Coronary artery (tissue), 2 donors: ENCODE data around the gene TTI1.
A peak's percentile ranks its signal among the peaks of the same experiment; 100 is the strongest.

Source experiments
- DNase-seq: peaks from one replicate; pipeline ENCODE4 v3.0.0-alpha.2; 2017; ENCODE audit warnings: low spot score
- H3K27ac ChIP-seq, 2 donors: fragments of 200-600 bp; sonication (generic); one replicate each; pipeline ENCODE4 v1.5.1; 2016 to 2019
- H3K4me3 ChIP-seq: fragments of 200-600 bp; sonication (generic); 2 replicates; pipeline ENCODE4 v1.5.1; 2016; ENCODE audit warnings: mild to moderate bottlenecking, moderate library complexity
- CTCF ChIP-seq: fragments of 200-600 bp; sonication (generic); IDR thresholded peaks from one replicate; pipeline ENCODE4 v1.5.1; 2019; ENCODE audit warnings: antibody characterized with exemption

The TTI1 gene

GRCh38 chr20:38075161-38075998 is 42.1 kb upstream of the TTI1 start:
- Histone ChIP-seq H3K27ac (peak overlapping the region; percentile 64 to 66), H3K4me3 (no peak overlapping the region)
- TF ChIP-seq CTCF: no peak
- no peak for DNase-seq

- no peak overlapping the region for H3K4me3 ChIP-seq
- peak; percentile 70 for TF ChIP-seq CTCF
- peak; percentile 77 for DNase-seq
- H3K27ac ChIP-seq: peak overlapping the region; percentile 64 to 91
Measured at GRCh38 chr20:38073307-38074071, 40.2 kb upstream of the TTI1 start.

- no peak for TF ChIP-seq CTCF
- no peak overlapping the region for H3K4me3 ChIP-seq
- H3K27ac ChIP-seq: peak overlapping the region; percentile 64 to 91
- DNase-seq: no peak
Measured at GRCh38 chr20:38072898-38073297, 39.6 kb upstream of the TTI1 start.

- DNase-seq: no peak
- Histone ChIP-seq H3K27ac (peak overlapping the region in 1 of 2 donors; percentile 73), H3K4me3 (no peak overlapping the region)
- no peak for TF ChIP-seq CTCF
Measured at GRCh38 chr20:38067717-38068365, 34.6 kb upstream of the TTI1 start.

GRCh38 chr20:38066969-38067716 is 33.9 kb upstream of the TTI1 start:
- peak overlapping the region; percentile 2 to 73 for H3K27ac ChIP-seq
- TF ChIP-seq CTCF: no peak
- DNase-seq: no peak
- no peak overlapping the region for H3K4me3 ChIP-seq

- Histone ChIP-seq H3K27ac (peak overlapping the region in 1 of 2 donors; percentile 21), H3K4me3 (no peak overlapping the region)
- no peak for TF ChIP-seq CTCF
- DNase-seq: no peak
Measured at GRCh38 chr20:38065764-38066375, 32.6 kb upstream of the TTI1 start.
